Adrenal gland (tissue), 5 donors: ENCODE measurements around the gene PCDH10.

ENCODE experiments used
- CTCF ChIP-seq, 6 experiments: fragments of 450-650 bp in 4 of 6; fragments of 200-600 bp in 2 of 6; sonication (generic) in 1 of 6; IDR thresholded peaks; 1 replicate in 5 of 6; 2 replicates in 1 of 6; pipeline versions ENCODE4 v1.5.1 to v1.8.0; 2016 to 2021; ENCODE audit warnings: antibody characterized with exemption in 6 of 6, mild to moderate bottlenecking in 2 of 6, moderate library complexity in 1 of 6
- POLR2A ChIP-seq, 2 donors: fragments of 450-650 bp; IDR thresholded peaks; one replicate each; pipeline ENCODE4 v1.6.1; 2017; ENCODE audit warnings: antibody characterized with exemption in 2 of 2, mild to moderate bottlenecking in 2 of 2, moderate library complexity in 1 of 2
- donor health status: DM: no; HTN: no; CAD: no.

GRCh38 chr4:133160853-133161252 is 11.8 kb downstream of the PCDH10 start:
- no peak for TF ChIP-seq CTCF (IDR thresholded peaks at IDR 0.05)
- no peak for TF ChIP-seq POLR2A (IDR thresholded peaks at IDR 0.05)
